Fibroblast of the aortic adventitia (primary cell): ENCODE data around the gene NR1D2. TPM values are rescaled to one million over a fixed set of nuclear protein-coding genes. Genes with fewer than 3 reads are reported as not detected.

Experiments
- DNase-seq: peaks from one replicate; pipeline ENCODE4 v3.0.0-alpha.2; 2010; ENCODE audit warnings: low read depth
- H3K4me3 ChIP-seq: 2 replicates; pipeline ENCODE4 v1.5.1; 2011; ENCODE audit warnings: low read depth, mild to moderate bottlenecking, control low read depth, low read length, moderate library complexity
- total RNA-seq: library from RNA; depleted of rRNA; stranded (reverse); fragments of >200 nt; gene quantifications from 2 replicates; pipeline ENCODE4 v1.2.3, GENCODE V29; 2012; ENCODE audit warnings: low replicate concordance
- TF ChIP-seq, protein P1 (sequence below): IDR thresholded peaks from 2 replicates; pipeline ENCODE4 v1.5.1; 2011; ENCODE audit warnings: mild to moderate bottlenecking, low read length, control low read depth, inconsistent platforms; ENCODE audit not compliant: insufficient read depth

The NR1D2 gene
- total RNA-seq, 1 donor = 77.3 TPM

DNA sequence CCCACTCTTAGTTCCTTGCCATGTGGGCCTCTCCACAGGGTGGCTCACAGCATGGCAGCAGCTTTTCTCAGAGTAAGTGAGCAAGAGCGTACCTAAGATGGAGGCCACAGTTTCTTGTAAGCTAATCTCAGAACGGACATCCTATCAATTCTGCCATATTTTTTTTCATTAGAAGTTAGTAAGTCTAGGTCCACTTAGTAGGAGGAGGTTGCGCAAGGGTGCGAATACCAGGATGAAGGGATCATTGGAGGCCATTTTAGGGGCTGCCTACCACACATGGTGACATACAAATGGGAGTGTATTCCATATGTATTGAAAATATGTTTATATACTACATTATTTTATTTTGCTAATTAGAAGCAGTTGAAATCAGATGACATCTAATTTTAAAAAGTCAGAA is 31.5 kb downstream of the NR1D2 start:
- DNase-seq = no peak

DNA sequence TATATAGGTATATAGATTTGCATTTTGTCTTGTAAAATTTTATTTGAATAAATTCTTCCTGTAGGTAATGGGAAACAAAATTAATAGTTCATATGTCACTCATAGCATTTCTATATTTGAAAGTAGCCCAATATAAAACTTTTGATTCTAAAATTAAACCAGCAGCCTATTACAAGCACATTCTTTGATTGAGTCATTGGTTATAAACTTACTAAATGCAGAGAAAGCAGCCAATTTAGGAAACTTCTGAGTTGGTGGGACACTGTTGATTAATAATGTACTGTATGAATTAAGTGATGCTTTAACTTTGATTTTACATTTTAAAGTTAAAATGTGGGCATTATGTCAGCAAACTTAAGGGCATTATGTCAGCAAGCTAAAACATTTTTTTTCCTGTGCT is 34.5 kb downstream of the NR1D2 start:
- no peak overlapping the region for H3K4me3 ChIP-seq
- TF ChIP-seq, protein P1, sequence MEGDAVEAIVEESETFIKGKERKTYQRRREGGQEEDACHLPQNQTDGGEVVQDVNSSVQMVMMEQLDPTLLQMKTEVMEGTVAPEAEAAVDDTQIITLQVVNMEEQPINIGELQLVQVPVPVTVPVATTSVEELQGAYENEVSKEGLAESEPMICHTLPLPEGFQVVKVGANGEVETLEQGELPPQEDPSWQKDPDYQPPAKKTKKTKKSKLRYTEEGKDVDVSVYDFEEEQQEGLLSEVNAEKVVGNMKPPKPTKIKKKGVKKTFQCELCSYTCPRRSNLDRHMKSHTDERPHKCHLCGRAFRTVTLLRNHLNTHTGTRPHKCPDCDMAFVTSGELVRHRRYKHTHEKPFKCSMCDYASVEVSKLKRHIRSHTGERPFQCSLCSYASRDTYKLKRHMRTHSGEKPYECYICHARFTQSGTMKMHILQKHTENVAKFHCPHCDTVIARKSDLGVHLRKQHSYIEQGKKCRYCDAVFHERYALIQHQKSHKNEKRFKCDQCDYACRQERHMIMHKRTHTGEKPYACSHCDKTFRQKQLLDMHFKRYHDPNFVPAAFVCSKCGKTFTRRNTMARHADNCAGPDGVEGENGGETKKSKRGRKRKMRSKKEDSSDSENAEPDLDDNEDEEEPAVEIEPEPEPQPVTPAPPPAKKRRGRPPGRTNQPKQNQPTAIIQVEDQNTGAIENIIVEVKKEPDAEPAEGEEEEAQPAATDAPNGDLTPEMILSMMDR = no peak

More for the DNA sequence above, 31.5 kb downstream of the NR1D2 start:
- no peak overlapping the region for H3K4me3 ChIP-seq
- TF ChIP-seq, protein P1 = no peak

DNA sequence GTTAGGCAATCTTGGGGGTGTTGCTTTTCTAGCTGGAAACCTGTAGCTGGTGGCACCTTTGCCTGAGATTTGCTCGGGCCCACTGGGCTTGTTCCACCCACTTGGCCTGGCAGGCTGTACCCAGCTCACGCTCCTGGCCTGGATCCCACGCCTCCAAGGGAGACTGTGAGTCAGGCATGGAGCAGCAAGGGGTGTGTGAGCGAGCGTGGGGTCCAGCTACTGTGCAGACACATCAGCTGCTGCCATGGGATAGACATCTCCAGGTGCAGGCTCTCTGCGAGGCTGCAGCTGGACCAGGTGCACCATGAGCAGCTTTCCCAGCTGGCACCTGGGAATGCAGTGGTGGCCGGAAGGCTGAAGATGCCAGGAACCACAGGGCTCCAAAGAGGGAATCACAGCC is 36.0 kb downstream of the NR1D2 start:
- H3K4me3 ChIP-seq = no peak overlapping the region
- no peak for DNase-seq
- TF ChIP-seq, protein P1 = no peak

More for the DNA sequence above, 34.5 kb downstream of the NR1D2 start:
- DNase-seq = no peak

DNA sequence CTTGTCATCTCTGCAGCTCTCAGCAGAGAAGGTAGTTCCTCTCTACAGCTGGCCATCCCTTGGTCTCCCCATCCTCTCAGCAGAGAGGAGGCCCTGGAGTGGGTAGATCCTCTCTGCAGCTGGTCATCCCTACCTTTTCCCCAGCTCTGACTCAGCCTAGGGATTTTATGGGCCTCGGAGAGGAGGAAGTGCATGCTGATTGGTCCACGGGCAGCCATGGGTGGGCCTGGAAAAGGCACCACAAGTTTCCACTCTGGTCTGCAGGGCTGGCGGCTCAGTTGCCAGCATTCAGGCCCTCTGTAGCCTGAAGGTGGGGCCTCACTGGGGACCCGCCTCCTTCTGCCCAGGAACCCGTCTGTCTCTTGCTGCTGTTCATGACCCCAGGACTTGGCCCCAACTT is 36.9 kb downstream of the NR1D2 start:
- no peak for DNase-seq
- TF ChIP-seq, protein P1 = no peak
- H3K4me3 ChIP-seq = no peak overlapping the region

DNA sequence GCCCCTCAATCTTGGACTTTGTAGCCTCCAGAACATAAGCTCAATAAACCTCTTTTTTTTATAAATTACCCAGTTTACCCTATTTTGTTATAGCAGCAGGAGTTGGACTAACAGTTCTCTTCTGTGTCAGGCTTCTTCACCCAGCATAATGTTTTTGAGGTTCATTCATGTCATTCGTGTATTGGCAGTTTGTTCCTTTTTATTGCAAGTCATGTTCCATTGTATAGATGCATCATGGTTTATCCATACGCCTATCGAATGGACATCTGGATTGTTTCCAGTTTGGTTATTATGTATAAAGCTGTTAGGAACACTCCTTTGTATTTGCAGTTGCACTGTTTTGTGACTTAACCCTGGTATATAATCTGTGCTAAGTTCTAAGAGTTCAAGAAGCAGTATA is 39.8 kb downstream of the NR1D2 start:
- H3K4me3 ChIP-seq = no peak overlapping the region
- TF ChIP-seq, protein P1 = no peak
- no peak for DNase-seq

DNA sequence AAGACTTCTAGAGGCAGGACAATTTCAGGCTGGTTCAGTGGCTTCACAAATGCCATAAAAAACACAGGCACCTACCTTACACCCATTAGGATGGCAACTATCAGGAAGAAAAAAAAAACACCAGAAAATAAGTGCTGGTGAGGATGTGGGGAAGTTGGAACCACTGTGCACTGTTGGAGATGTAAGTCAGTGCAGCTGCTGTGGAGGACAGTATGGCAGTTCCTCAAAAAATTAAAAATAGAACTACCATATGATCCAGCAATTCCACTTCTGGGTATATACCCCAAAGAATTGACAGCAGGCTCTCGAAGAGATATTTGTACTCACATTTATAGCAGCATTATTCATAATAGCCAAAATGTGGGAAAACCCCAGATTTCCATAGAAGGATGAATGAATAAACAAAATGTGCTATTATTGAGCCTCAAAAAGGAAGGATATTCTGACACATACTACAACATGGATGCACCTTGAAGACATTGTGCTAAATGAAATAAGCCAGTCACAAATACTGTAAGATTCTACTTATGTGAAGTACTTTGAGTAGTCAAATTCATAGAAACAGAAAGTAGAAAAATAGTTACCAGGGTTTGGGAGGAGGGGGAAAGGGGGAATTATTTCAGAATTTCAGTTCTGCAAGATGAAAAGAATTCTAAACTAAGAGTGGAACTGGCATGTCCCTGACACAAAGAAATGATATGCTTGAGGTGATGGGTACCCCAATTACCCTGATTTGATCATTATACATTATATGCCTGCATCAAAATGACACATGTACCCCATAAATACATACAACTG is 40.9 kb downstream of the NR1D2 start:
- DNase-seq = no peak
- H3K4me3 ChIP-seq = no peak overlapping the region
- TF ChIP-seq, protein P1 = no peak

DNA sequence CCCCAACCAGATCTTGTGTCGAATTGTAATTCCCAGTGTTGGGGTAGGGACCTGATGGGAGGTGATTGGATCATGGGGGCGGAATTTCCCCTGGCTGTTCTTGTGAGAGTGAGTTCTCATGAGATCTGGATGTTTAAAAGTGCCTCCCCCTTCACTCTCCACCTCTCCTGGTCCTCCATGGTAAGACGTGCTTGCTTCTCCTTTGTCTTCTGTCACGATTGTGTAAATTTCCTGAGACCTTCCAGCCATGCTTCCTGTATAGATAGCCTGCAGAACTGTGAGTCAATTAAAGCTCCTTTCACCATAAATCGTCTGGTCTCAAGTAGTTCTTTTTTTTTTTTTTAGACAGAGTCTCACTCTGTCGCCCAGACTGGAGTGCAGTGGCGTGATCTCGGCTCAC is 42.3 kb downstream of the NR1D2 start:
- DNase-seq = no peak
- no peak overlapping the region for H3K4me3 ChIP-seq
- TF ChIP-seq, protein P1 = no peak
